ENCODE data around the gene FUT8.
"Not testable (repeated sequence)": the region's sequence is repeated elsewhere in the genome, so short reads cannot be mapped to it uniquely, and the experiment has no call there.

FUT8 gene

DNA sequence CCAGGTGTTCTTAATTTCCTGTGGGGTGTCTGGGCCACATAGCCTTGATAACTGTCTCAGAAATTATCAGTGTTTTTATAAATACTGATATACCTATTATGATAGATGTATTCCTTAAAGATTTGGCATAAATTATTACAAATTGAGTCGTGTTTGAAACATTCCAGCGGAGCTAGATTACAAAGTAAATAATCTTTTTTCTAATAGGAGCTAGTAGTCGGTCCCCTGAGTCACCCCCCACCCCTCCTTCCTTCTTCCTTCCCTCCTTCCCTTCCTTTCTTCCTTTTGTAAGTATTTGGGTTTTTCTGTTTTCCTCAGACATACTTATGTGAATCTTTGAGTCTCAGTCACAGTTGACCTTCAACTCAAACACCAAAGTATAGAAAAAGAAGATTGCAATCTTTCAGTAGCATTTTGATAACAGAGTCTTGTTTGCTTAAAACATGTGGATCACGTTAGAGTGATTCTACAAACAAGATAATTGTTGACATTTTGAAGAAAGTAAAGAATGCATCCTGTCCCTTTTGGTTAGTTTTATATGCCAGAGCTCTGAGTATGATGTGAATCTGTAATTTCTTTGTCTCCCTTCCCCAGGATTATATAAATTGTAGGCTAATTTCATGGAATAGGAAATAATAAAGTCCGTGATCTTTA, 264.0 kb downstream of the FUT8 start:
- Histone ChIP-seq H3K36me3 (ENCODE audit: control insufficient read depth in 1 of 2, insufficient read depth in 2 of 2, low read length in 2 of 2) (no peaks in the 10 kb centered on the region), H3K27ac (ENCODE audit: low read depth, low read length) (no peak overlapping the region), H3K4me1 (ENCODE audit: control insufficient read depth in 1 of 2, insufficient read depth in 2 of 2, low read length in 2 of 2) (no peaks in the 10 kb centered on the region), H3K27me3 (ENCODE audit: control insufficient read depth in 1 of 2, insufficient read depth in 2 of 2, low read length in 2 of 2) (no peaks in the 10 kb centered on the region), H3K4me3 (ENCODE audit: low read depth in 1 of 2, low read length in 2 of 2) (no peak overlapping the region), H3K9ac (ENCODE audit: low read depth in 1 of 2, low read length in 2 of 2) (no peak overlapping the region), H3K9me3 (ENCODE audit: control insufficient read depth in 1 of 2, low read length in 2 of 2) (no peaks in the 10 kb centered on the region)

DNA sequence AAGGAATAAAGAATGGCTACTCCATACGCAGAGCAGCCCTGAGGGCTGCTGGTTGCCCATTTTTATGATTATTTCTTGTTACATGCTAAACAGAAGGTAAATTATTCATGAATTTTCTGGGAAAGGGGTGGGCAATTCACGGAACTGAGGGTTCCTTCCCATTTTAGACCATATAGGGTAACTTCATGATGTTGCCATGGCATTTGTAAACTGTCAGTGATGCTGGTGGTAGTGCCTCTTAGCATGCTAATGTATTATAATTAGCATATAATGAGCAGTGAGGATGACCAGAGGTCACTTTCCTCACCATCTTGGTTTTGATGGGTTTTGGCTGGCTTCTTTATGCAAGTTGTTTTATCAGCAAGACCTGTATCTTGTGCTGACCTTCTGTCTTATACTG, 273.0 kb downstream of the FUT8 start:
- H3K9me3 ChIP-seq (ENCODE audit: control insufficient read depth in 1 of 2, low read length in 2 of 2), result peaks cover 4 to 5% of the 10 kb centered on the region in 2 donors
- H3K4me3 ChIP-seq (ENCODE audit: low read depth in 1 of 2, low read length in 2 of 2), result no peak overlapping the region
- H3K27ac ChIP-seq (ENCODE audit: low read depth, low read length), result no peak overlapping the region
- peaks cover 0 to 5% of the 10 kb centered on the region in 2 donors for H3K36me3 ChIP-seq (ENCODE audit: control insufficient read depth in 1 of 2, insufficient read depth in 2 of 2, low read length in 2 of 2)
- H3K4me1 ChIP-seq (ENCODE audit: control insufficient read depth in 1 of 2, insufficient read depth in 2 of 2, low read length in 2 of 2), result no peaks in the 10 kb centered on the region
- no peaks in the 10 kb centered on the region for H3K27me3 ChIP-seq (ENCODE audit: control insufficient read depth in 1 of 2, insufficient read depth in 2 of 2, low read length in 2 of 2)
- no peak overlapping the region for H3K9ac ChIP-seq (ENCODE audit: low read depth in 1 of 2, low read length in 2 of 2)

DNA sequence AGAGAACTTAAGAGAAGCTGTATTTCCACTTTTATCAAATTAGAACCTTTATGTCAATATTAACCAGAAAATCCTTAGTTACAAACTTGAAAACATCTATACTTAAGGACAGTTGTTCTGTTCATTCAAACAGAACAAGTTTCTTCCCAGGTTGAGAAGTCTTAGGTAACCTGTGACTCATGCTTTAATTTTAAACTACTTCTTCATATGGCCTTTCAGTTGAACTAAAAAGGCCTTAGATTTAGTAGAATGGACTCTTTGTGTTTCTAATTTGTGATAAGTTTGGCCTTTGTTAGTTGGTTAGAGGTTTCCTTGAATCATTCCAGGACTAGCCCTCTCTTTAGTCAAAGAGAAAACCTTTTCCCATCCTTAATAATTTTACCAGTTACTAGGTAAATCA, 274.2 kb downstream of the FUT8 start:
- H3K9me3 ChIP-seq (ENCODE audit: control insufficient read depth in 1 of 2, low read length in 2 of 2), result peaks cover 4 to 5% of the 10 kb centered on the region in 2 donors
- H3K4me1 ChIP-seq (ENCODE audit: control insufficient read depth in 1 of 2, insufficient read depth in 2 of 2, low read length in 2 of 2), result no peaks in the 10 kb centered on the region
- H3K27me3 ChIP-seq (ENCODE audit: control insufficient read depth in 1 of 2, insufficient read depth in 2 of 2, low read length in 2 of 2), result no peaks in the 10 kb centered on the region
- no peak overlapping the region for H3K4me3 ChIP-seq (ENCODE audit: low read depth in 1 of 2, low read length in 2 of 2)
- H3K36me3 ChIP-seq (ENCODE audit: control insufficient read depth in 1 of 2, insufficient read depth in 2 of 2, low read length in 2 of 2), result peaks cover 0 to 5% of the 10 kb centered on the region in 2 donors
- H3K27ac ChIP-seq (ENCODE audit: low read depth, low read length), result no peak overlapping the region
- H3K9ac ChIP-seq (ENCODE audit: low read depth in 1 of 2, low read length in 2 of 2), result no peak overlapping the region

- Histone ChIP-seq H3K27me3 (ENCODE audit: control insufficient read depth in 1 of 2, insufficient read depth in 2 of 2, low read length in 2 of 2) (no peaks in the 10 kb centered on the region), H3K9me3 (ENCODE audit: control insufficient read depth in 1 of 2, low read length in 2 of 2) (peaks cover 4 to 5% of the 10 kb centered on the region in 2 donors), H3K9ac (ENCODE audit: low read depth in 1 of 2, low read length in 2 of 2) (no peak overlapping the region), H3K36me3 (ENCODE audit: control insufficient read depth in 1 of 2, insufficient read depth in 2 of 2, low read length in 2 of 2) (peaks cover 0 to 5% of the 10 kb centered on the region in 2 donors), H3K4me3 (ENCODE audit: low read depth in 1 of 2, low read length in 2 of 2) (no peak overlapping the region), H3K4me1 (ENCODE audit: control insufficient read depth in 1 of 2, insufficient read depth in 2 of 2, low read length in 2 of 2) (no peaks in the 10 kb centered on the region), H3K27ac (ENCODE audit: low read depth, low read length) (no peak overlapping the region)
Measured at GRCh38 chr14:65689070-65689469, 276.5 kb downstream of the FUT8 start.

- H3K36me3 ChIP-seq (ENCODE audit: control insufficient read depth in 1 of 2, insufficient read depth in 2 of 2, low read length in 2 of 2); H3K4me1 ChIP-seq (ENCODE audit: control insufficient read depth in 1 of 2, insufficient read depth in 2 of 2, low read length in 2 of 2); H3K9ac ChIP-seq (ENCODE audit: low read depth in 1 of 2, low read length in 2 of 2); H3K27me3 ChIP-seq (ENCODE audit: control insufficient read depth in 1 of 2, insufficient read depth in 2 of 2, low read length in 2 of 2); H3K4me3 ChIP-seq (ENCODE audit: low read depth in 1 of 2, low read length in 2 of 2); H3K9me3 ChIP-seq (ENCODE audit: control insufficient read depth in 1 of 2, low read length in 2 of 2); H3K27ac ChIP-seq (ENCODE audit: low read depth, low read length): not testable (repeated sequence)
Measured at GRCh38 chr14:65692566-65692965, 280.0 kb downstream of the FUT8 start.

DNA sequence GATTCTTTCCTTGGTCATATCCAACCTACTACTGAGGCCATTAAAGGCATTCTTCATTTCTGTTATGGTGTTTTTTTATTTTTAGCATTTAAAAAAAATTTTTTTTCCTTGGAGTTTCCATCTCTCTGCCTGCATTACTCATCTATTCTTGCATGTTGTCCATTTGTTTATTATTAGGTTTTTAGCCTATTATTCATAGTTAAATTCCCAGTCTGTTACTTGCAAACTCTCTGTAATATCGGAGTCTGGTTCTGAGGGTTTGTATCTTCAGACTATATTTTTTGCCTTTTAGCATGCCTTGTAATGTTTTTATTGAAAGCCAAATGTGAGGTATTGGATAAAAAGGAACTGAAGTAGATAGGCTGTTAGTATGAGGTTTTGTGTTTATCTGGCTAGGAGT, 284.3 kb downstream of the FUT8 start:
- no peak overlapping the region for H3K4me3 ChIP-seq (ENCODE audit: low read depth in 1 of 2, low read length in 2 of 2)
- no peaks in the 10 kb centered on the region for H3K9me3 ChIP-seq (ENCODE audit: control insufficient read depth in 1 of 2, low read length in 2 of 2)

GRCh38 chr14:65703521-65703920, 291.0 kb downstream of the FUT8 start:
- no peak overlapping the region for H3K4me3 ChIP-seq (ENCODE audit: low read depth in 1 of 2, low read length in 2 of 2)
- no peak overlapping the region for H3K9ac ChIP-seq (ENCODE audit: low read depth in 1 of 2, low read length in 2 of 2)
- H3K9me3 ChIP-seq (ENCODE audit: control insufficient read depth in 1 of 2, low read length in 2 of 2), result peaks cover 0 to 4% of the 10 kb centered on the region in 2 donors
- H3K27me3 ChIP-seq (ENCODE audit: control insufficient read depth in 1 of 2, insufficient read depth in 2 of 2, low read length in 2 of 2), result no peaks in the 10 kb centered on the region
- no peaks in the 10 kb centered on the region for H3K4me1 ChIP-seq (ENCODE audit: control insufficient read depth in 1 of 2, insufficient read depth in 2 of 2, low read length in 2 of 2)
- no peaks in the 10 kb centered on the region for H3K36me3 ChIP-seq (ENCODE audit: control insufficient read depth in 1 of 2, insufficient read depth in 2 of 2, low read length in 2 of 2)
- no peak overlapping the region for H3K27ac ChIP-seq (ENCODE audit: low read depth, low read length)

More for the DNA sequence above, 284.3 kb downstream of the FUT8 start:
- Histone ChIP-seq H3K27ac (ENCODE audit: low read depth, low read length) (no peak overlapping the region), H3K4me1 (ENCODE audit: control insufficient read depth in 1 of 2, insufficient read depth in 2 of 2, low read length in 2 of 2) (no peaks in the 10 kb centered on the region), H3K9ac (ENCODE audit: low read depth in 1 of 2, low read length in 2 of 2) (no peak overlapping the region), H3K36me3 (ENCODE audit: control insufficient read depth in 1 of 2, insufficient read depth in 2 of 2, low read length in 2 of 2) (no peaks in the 10 kb centered on the region), H3K27me3 (ENCODE audit: control insufficient read depth in 1 of 2, insufficient read depth in 2 of 2, low read length in 2 of 2) (no peaks in the 10 kb centered on the region)

DNA sequence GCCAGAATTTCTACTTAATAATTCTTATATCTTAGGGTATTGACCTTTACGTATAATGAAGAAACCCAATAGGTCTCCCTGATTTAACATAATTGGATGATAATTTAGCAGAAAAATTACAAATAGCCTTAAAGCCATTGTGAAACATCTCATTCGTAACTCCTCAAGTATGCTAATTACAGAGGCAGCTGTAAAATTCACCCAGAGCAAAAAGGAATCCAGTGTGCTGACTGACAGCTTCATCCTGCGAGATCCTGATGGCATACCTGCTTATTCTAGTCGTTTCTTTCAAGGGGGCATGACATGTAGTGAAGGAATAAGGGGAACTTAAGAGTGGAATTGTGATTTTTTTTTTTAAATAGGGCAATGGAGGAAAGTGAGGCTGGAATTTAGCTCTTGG, 291.5 kb downstream of the FUT8 start:
- Histone ChIP-seq H3K4me3 (ENCODE audit: low read depth in 1 of 2, low read length in 2 of 2) (no peak overlapping the region), H3K9ac (ENCODE audit: low read depth in 1 of 2, low read length in 2 of 2) (no peak overlapping the region), H3K4me1 (ENCODE audit: control insufficient read depth in 1 of 2, insufficient read depth in 2 of 2, low read length in 2 of 2) (no peaks in the 10 kb centered on the region), H3K27me3 (ENCODE audit: control insufficient read depth in 1 of 2, insufficient read depth in 2 of 2, low read length in 2 of 2) (no peaks in the 10 kb centered on the region), H3K9me3 (ENCODE audit: control insufficient read depth in 1 of 2, low read length in 2 of 2) (peaks cover 0 to 4% of the 10 kb centered on the region in 2 donors), H3K36me3 (ENCODE audit: control insufficient read depth in 1 of 2, insufficient read depth in 2 of 2, low read length in 2 of 2) (no peaks in the 10 kb centered on the region), H3K27ac (ENCODE audit: low read depth, low read length) (no peak overlapping the region)

DNA sequence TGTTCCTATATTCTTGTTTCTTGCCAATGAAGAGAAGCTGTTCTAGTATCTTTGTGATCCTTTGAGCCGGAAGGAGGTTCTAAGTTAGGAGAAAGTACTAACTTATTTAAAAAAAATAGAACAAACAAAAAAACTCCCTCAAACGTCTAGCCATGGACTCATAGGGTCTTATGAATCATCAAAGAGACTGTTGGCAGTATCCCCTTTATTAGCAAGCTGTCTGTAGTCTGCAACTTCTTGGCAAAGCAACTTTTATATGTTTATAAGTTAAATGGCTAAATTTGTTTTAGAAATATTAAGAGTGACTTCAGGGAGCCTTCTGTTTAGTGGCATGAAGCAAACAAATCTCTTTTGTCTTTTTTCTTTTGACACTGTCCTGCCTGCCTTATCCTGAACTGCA, 291.9 kb downstream of the FUT8 start:
- Histone ChIP-seq H3K9me3 (ENCODE audit: control insufficient read depth in 1 of 2, low read length in 2 of 2) (peaks cover 0 to 4% of the 10 kb centered on the region in 2 donors), H3K9ac (ENCODE audit: low read depth in 1 of 2, low read length in 2 of 2) (no peak overlapping the region), H3K27me3 (ENCODE audit: control insufficient read depth in 1 of 2, insufficient read depth in 2 of 2, low read length in 2 of 2) (no peaks in the 10 kb centered on the region), H3K4me3 (ENCODE audit: low read depth in 1 of 2, low read length in 2 of 2) (no peak overlapping the region), H3K4me1 (ENCODE audit: control insufficient read depth in 1 of 2, insufficient read depth in 2 of 2, low read length in 2 of 2) (no peaks in the 10 kb centered on the region), H3K36me3 (ENCODE audit: control insufficient read depth in 1 of 2, insufficient read depth in 2 of 2, low read length in 2 of 2) (no peaks in the 10 kb centered on the region), H3K27ac (ENCODE audit: low read depth, low read length) (no peak overlapping the region)

DNA sequence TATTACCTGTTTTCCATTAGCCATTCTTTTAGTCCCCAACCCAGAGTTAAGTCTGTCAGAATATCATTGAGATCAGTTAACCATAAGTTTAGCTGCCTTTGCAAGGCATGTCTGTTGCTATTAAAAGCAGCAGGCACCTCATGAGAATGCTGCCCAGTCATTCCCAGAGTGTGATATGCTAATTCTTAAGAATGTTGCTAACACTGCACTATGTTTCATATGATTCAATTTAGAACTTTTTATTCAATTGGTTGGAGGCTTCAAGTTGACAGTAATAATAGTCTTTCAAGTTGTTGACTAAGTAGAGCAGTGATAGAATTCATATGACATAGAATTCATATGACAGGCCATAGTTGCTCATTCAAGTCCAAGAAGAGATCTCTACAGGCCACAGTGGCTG, 292.3 kb downstream of the FUT8 start:
- Histone ChIP-seq H3K4me3 (ENCODE audit: low read depth in 1 of 2, low read length in 2 of 2) (no peak overlapping the region), H3K4me1 (ENCODE audit: control insufficient read depth in 1 of 2, insufficient read depth in 2 of 2, low read length in 2 of 2) (no peaks in the 10 kb centered on the region), H3K27ac (ENCODE audit: low read depth, low read length) (no peak overlapping the region), H3K36me3 (ENCODE audit: control insufficient read depth in 1 of 2, insufficient read depth in 2 of 2, low read length in 2 of 2) (no peaks in the 10 kb centered on the region), H3K27me3 (ENCODE audit: control insufficient read depth in 1 of 2, insufficient read depth in 2 of 2, low read length in 2 of 2) (no peaks in the 10 kb centered on the region), H3K9me3 (ENCODE audit: control insufficient read depth in 1 of 2, low read length in 2 of 2) (peaks cover 0 to 4% of the 10 kb centered on the region in 2 donors), H3K9ac (ENCODE audit: low read depth in 1 of 2, low read length in 2 of 2) (no peak overlapping the region)

DNA sequence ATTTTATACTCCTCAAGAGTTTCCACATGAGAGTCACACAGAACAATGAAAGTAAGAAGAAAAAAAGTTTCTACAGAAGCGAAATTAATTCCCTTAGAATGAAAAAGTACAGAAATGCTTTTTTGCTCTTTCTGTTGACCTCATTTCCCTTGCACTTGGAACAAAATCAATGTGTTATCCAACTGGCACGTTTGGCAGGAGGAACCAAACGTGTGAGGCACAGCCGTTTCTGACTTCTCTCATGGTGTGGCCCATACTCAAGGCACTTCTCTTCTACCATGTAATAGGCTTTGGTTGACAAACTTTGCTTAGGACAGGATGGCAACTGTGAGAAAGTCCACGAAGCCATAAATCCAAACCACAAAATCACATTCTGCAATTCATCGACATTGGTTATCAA, 297.0 kb downstream of the FUT8 start:
- Histone ChIP-seq H3K9ac (ENCODE audit: low read depth in 1 of 2, low read length in 2 of 2) (no peak overlapping the region), H3K4me3 (ENCODE audit: low read depth in 1 of 2, low read length in 2 of 2) (no peak overlapping the region), H3K36me3 (ENCODE audit: control insufficient read depth in 1 of 2, insufficient read depth in 2 of 2, low read length in 2 of 2) (no peaks in the 10 kb centered on the region), H3K9me3 (ENCODE audit: control insufficient read depth in 1 of 2, low read length in 2 of 2) (peaks cover 4 to 7% of the 10 kb centered on the region in 2 donors), H3K27me3 (ENCODE audit: control insufficient read depth in 1 of 2, insufficient read depth in 2 of 2, low read length in 2 of 2) (no peaks in the 10 kb centered on the region), H3K4me1 (ENCODE audit: control insufficient read depth in 1 of 2, insufficient read depth in 2 of 2, low read length in 2 of 2) (no peaks in the 10 kb centered on the region), H3K27ac (ENCODE audit: low read depth, low read length) (no peak overlapping the region)

Measured in duodenal mucosa (tissue), 2 donors.